Right lobe of liver (tissue), 4 donors: Measurements from ENCODE around the gene PPFIA4.

Source experiments
- POLR2A ChIP-seq: fragments of 450-650 bp; IDR thresholded peaks from one replicate; pipeline ENCODE4 v1.6.1; 2017; ENCODE audit warnings: antibody characterized with exemption, mild to moderate bottlenecking
- TF ChIP-seq, protein P1 (sequence below), 4 donors: fragments of 200-600 bp in 3 of 4; fragments of 450-650 bp in 1 of 4; IDR thresholded peaks; one replicate each; pipeline versions ENCODE4 v1.5.1 to v1.8.0; 2016 to 2022; ENCODE audit warnings: antibody characterized with exemption in 4 of 4, mild to moderate bottlenecking in 2 of 4
- donor health status: DM: no; HTN: no; CAD: no.
- donor health status: DM: no; HTN: no; CAD: no.
- donor health status: DM: no; HTN: yes; CAD: no.

- TF ChIP-seq, protein P1, sequence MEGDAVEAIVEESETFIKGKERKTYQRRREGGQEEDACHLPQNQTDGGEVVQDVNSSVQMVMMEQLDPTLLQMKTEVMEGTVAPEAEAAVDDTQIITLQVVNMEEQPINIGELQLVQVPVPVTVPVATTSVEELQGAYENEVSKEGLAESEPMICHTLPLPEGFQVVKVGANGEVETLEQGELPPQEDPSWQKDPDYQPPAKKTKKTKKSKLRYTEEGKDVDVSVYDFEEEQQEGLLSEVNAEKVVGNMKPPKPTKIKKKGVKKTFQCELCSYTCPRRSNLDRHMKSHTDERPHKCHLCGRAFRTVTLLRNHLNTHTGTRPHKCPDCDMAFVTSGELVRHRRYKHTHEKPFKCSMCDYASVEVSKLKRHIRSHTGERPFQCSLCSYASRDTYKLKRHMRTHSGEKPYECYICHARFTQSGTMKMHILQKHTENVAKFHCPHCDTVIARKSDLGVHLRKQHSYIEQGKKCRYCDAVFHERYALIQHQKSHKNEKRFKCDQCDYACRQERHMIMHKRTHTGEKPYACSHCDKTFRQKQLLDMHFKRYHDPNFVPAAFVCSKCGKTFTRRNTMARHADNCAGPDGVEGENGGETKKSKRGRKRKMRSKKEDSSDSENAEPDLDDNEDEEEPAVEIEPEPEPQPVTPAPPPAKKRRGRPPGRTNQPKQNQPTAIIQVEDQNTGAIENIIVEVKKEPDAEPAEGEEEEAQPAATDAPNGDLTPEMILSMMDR (IDR thresholded peaks at IDR 0.05), result no peak
- no peak for TF ChIP-seq POLR2A
Observed at GRCh38 chr1:203040513-203041275, 14.4 kb downstream of the PPFIA4 start.
